Ishikawa (cell line): Measurements from ENCODE around the gene NPFFR1.

Experiments used
- CEBPB ChIP-seq: IDR thresholded peaks from 2 replicates; pipeline ENCODE4 v1.6.1; 2012
- CREB1 ChIP-seq: IDR thresholded peaks from 2 replicates; pipeline ENCODE4 v1.6.1; 2012; ENCODE audit warnings: low read depth
- FOXM1 ChIP-seq: IDR thresholded peaks from 2 replicates; pipeline ENCODE4 v1.6.1; 2012; ENCODE audit warnings: low read depth, borderline replicate concordance

- TF ChIP-seq FOXM1 (no peak), CREB1 (no peak), CEBPB (no peak)
These were observed 14.6 kb upstream of the NPFFR1 start for GRCh38 chr10:70298393-70298792.
